GM18507 (cell line): ENCODE data around the gene SLC14A1.

Source experiments
- DNase-seq: peaks from one replicate; pipeline ENCODE4 v3.0.0; 2011; ENCODE audit warnings: low read depth; ENCODE audit not compliant: insufficient read length; ENCODE audit errors: extremely low spot score
- FAIRE-seq: peaks from 2 replicates; lab custom pipeline; 2011; peaks lifted over from hg19 to GRCh38; lab: Jason Lieb, UNC

The SLC14A1 gene

GRCh38 chr18:45786941-45787340 is 63.0 kb downstream of the SLC14A1 start:
- FAIRE-seq (no peak), DNase-seq (no peak)

- no peak for DNase-seq
- no peak for FAIRE-seq
Measured at GRCh38 chr18:45787346-45787745, 63.4 kb downstream of the SLC14A1 start.

GRCh38 chr18:45788861-45789260 is 64.9 kb downstream of the SLC14A1 start:
- FAIRE-seq, result no peak
- DNase-seq, result no peak

GRCh38 chr18:45792506-45793263 is 68.7 kb downstream of the SLC14A1 start:
- DNase-seq (no peak), FAIRE-seq (no peak)

- FAIRE-seq, result no peak
Measured at GRCh38 chr18:45793264-45793965, 69.4 kb downstream of the SLC14A1 start.

GRCh38 chr18:45801416-45802004 is 77.5 kb downstream of the SLC14A1 start:
- FAIRE-seq (no peak), DNase-seq (no peak)

More at GRCh38 chr18:45793264-45793965, 69.4 kb downstream of the SLC14A1 start:
- DNase-seq, result no peak
